ENCODE data around the gene SKAP1.

- TF ChIP-seq, protein P1, sequence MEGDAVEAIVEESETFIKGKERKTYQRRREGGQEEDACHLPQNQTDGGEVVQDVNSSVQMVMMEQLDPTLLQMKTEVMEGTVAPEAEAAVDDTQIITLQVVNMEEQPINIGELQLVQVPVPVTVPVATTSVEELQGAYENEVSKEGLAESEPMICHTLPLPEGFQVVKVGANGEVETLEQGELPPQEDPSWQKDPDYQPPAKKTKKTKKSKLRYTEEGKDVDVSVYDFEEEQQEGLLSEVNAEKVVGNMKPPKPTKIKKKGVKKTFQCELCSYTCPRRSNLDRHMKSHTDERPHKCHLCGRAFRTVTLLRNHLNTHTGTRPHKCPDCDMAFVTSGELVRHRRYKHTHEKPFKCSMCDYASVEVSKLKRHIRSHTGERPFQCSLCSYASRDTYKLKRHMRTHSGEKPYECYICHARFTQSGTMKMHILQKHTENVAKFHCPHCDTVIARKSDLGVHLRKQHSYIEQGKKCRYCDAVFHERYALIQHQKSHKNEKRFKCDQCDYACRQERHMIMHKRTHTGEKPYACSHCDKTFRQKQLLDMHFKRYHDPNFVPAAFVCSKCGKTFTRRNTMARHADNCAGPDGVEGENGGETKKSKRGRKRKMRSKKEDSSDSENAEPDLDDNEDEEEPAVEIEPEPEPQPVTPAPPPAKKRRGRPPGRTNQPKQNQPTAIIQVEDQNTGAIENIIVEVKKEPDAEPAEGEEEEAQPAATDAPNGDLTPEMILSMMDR (IDR thresholded peaks at IDR 0.05) = no peak
- TF ChIP-seq EP300 (IDR thresholded peaks at IDR 0.05) (no peak), POLR2A (IDR thresholded peaks at IDR 0.05) (no peak)
Observed at GRCh38 chr17:48246612-48247011, 183.4 kb downstream of the SKAP1 start.

Measured in upper lobe of left lung (tissue), 4 donors.